HCT116 (cell line): Measurements from ENCODE around the gene ICA1. TPM values are rescaled to one million over a fixed set of nuclear protein-coding genes. Genes with fewer than 3 reads are reported as not detected.

Experiments used
- ATAC-seq: fragments of 200-7000 bp; cut with Tn5 transposase; 2 replicates; pipeline ENCODE4 v1.9.1; 2020; ENCODE audit warnings: mild to moderate bottlenecking, moderate library complexity
- BruUV-seq: library from RNA; stranded (reverse); fragments of 400-500 nt; replicated peaks from 2 replicates; lab custom pipeline; 2021; lab: Mats Ljungman, UMichigan
- CTCF ChIA-PET: fragments of 300-600 bp; sonication (Branson Sonifier 250); formaldehyde crosslinking; loops from one replicate; lab custom pipeline; 2021; ENCODE audit warnings: antibody characterized with exemption; lab: Charles Lee
- POLR2A ChIA-PET: fragments of 300-600, 350-600 bp; sonication (Branson Sonifier 250); formaldehyde crosslinking; loops from one replicate; lab custom pipeline; 2021; ENCODE audit warnings: antibody characterized with exemption; lab: Charles Lee
- RAD21 ChIA-PET, 2 experiments: fragments of 300-600 bp; sonication (Branson Sonifier 250); formaldehyde crosslinking; loops; one replicate each; lab custom pipeline; 2023; ENCODE audit warnings: low total read pairs in 2 of 2; ENCODE audit not compliant: uncharacterized antibody in 2 of 2, unreplicated experiment in 2 of 2, low non-redundant PET in 1 of 2; lab: Charles Lee
- DNase-seq: peaks from one replicate; pipeline ENCODE4 v3.0.0-alpha.2; 2010; ENCODE audit warnings: low read depth, low spot score
- H2AFZ ChIP-seq: fragments of 200-600 bp; shearing (Covaris generic), sonication (generic); 2 replicates; pipeline ENCODE4 v1.6.1; 2017; ENCODE audit warnings: low read depth, mixed run types, mixed read lengths, antibody characterized with exemption, low read length; ENCODE audit not compliant: poor library complexity, severe bottlenecking
- H3K27ac ChIP-seq: 2 replicates; pipeline ENCODE4 v1.5.1; 2012; ENCODE audit warnings: low read depth, low read length
- H3K27me3 ChIP-seq: fragments of 200-600 bp; sonication (generic); 2 replicates; pipeline ENCODE4 v1.6.1; 2016; ENCODE audit warnings: mixed run types, low read length, mixed read lengths; ENCODE audit not compliant: insufficient read depth
- H3K36me3 ChIP-seq, 2 experiments: fragments of 200-500 bp in 1 of 2; fragments of 200-600 bp in 1 of 2; sonication (Bioruptor generic) in 1 of 2; sonication (generic) in 1 of 2; 2 replicates each; pipeline versions ENCODE4 v1.5.1 to v1.6.1; 2014 to 2016; ENCODE audit warnings: low read length in 2 of 2, inconsistent platforms in 1 of 2, mixed read lengths in 1 of 2, mixed run types in 1 of 2; ENCODE audit not compliant: insufficient read depth in 2 of 2, control insufficient read depth in 1 of 2
- H3K4me1 ChIP-seq, 2 experiments: fragments of 200-600 bp in 1 of 2; sonication (generic) in 1 of 2; 2 replicates each; pipeline versions ENCODE4 v1.5.1 to v1.6.1; 2012 to 2017; ENCODE audit warnings: low read length in 2 of 2, inconsistent platforms in 1 of 2, mild to moderate bottlenecking in 1 of 2, mixed read lengths in 1 of 2, mixed run types in 1 of 2, moderate library complexity in 1 of 2; ENCODE audit not compliant: insufficient read depth in 2 of 2, control insufficient read depth in 1 of 2
- H3K4me2 ChIP-seq: fragments of 200-600 bp; sonication (generic); 2 replicates; pipeline ENCODE4 v1.6.1; 2017; ENCODE audit warnings: mixed run types, low read length, mixed read lengths
- H3K4me3 ChIP-seq, 2 experiments: fragments of 200-600 bp in 1 of 2; sonication (generic) in 1 of 2; replicated peaks in 1 of 2; 2 replicates each; pipeline ENCODE4 v1.5.1; 2011 to 2016; ENCODE audit warnings: low read length in 2 of 2, control low read depth in 1 of 2, low read depth in 1 of 2, mild to moderate bottlenecking in 1 of 2, mixed read lengths in 1 of 2, mixed run types in 1 of 2
- H3K79me2 ChIP-seq: fragments of 200-600 bp; sonication (generic); 2 replicates; pipeline ENCODE4 v1.6.1; 2017; ENCODE audit warnings: mild to moderate bottlenecking, mixed run types, low read length, moderate library complexity, mixed read lengths; ENCODE audit not compliant: insufficient read depth
- H3K9ac ChIP-seq: fragments of 200-600 bp; sonication (generic); 2 replicates; pipeline ENCODE4 v1.6.1; 2016; ENCODE audit warnings: low read length, mixed read lengths
- H3K9me2 ChIP-seq: fragments of 200-600 bp; sonication (generic), shearing (Covaris generic); 2 replicates; pipeline ENCODE4 v1.6.1; 2017; ENCODE audit warnings: mixed run types, mild to moderate bottlenecking, moderate library complexity; ENCODE audit not compliant: insufficient read depth
- H3K9me3 ChIP-seq, 2 experiments: fragments of 200-500 bp in 1 of 2; fragments of 200-600 bp in 1 of 2; sonication (Bioruptor generic) in 1 of 2; sonication (generic) in 1 of 2; 2 replicates each; pipeline ENCODE4 v1.6.1; 2014 to 2017; ENCODE audit warnings: low read length in 2 of 2, mixed read lengths in 2 of 2, inconsistent platforms in 1 of 2, low read depth in 1 of 2, mild to moderate bottlenecking in 1 of 2, mixed run types in 1 of 2, moderate library complexity in 1 of 2; ENCODE audit not compliant: control insufficient read depth in 1 of 2, insufficient read depth in 1 of 2
- H4K20me1 ChIP-seq: fragments of 200-600 bp; sonication (generic), shearing (Covaris generic); 2 replicates; pipeline ENCODE4 v1.6.1; 2017; ENCODE audit warnings: mixed run types, mild to moderate bottlenecking, moderate library complexity; ENCODE audit not compliant: insufficient read depth
- CBX3 ChIP-seq: IDR thresholded peaks from 2 replicates; pipeline ENCODE4 v1.6.1; 2012; ENCODE audit warnings: low read depth
- CEBPB ChIP-seq: IDR thresholded peaks from 2 replicates; pipeline ENCODE4 v1.6.1; 2012; ENCODE audit warnings: low read depth
- EGR1 ChIP-seq: IDR thresholded peaks from 2 replicates; pipeline ENCODE4 v1.6.1; 2012; ENCODE audit warnings: low read depth
- ELF1 ChIP-seq: IDR thresholded peaks from 2 replicates; pipeline ENCODE4 v1.6.1; 2012; ENCODE audit warnings: low read depth, borderline replicate concordance
- EZH2 ChIP-seq: fragments of 200-600 bp; sonication (generic); IDR thresholded peaks from 2 replicates; pipeline ENCODE4 v1.6.1; 2017; ENCODE audit warnings: antibody characterized with exemption, mixed run types
- FOSL1 ChIP-seq: IDR thresholded peaks from 2 replicates; pipeline ENCODE4 v1.6.1; 2012; ENCODE audit warnings: low read depth
- JUND ChIP-seq: IDR thresholded peaks from 2 replicates; pipeline ENCODE4 v1.6.1; 2012
- POLR2A ChIP-seq: IDR thresholded peaks from 2 replicates; pipeline ENCODE4 v1.7.0; 2011; ENCODE audit warnings: borderline replicate concordance; ENCODE audit not compliant: insufficient read depth, insufficient read length; ENCODE audit errors: extremely low read depth
- POLR2AphosphoS5 ChIP-seq: IDR thresholded peaks from 2 replicates; pipeline ENCODE4 v1.6.1; 2011; ENCODE audit warnings: mild to moderate bottlenecking, low read depth, low read length, moderate library complexity
- SP1 ChIP-seq: IDR thresholded peaks from 2 replicates; pipeline ENCODE4 v1.6.1; 2012; ENCODE audit warnings: low read depth
- SRF ChIP-seq: IDR thresholded peaks from 2 replicates; pipeline ENCODE4 v1.6.1; 2012; ENCODE audit warnings: low read depth
- TCF7L2 ChIP-seq: IDR thresholded peaks from 2 replicates; pipeline ENCODE4 v1.7.0; 2011; ENCODE audit warnings: borderline replicate concordance, inconsistent platforms; ENCODE audit not compliant: insufficient read depth, insufficient read length; ENCODE audit errors: extremely low read depth
- ZBTB33 ChIP-seq: IDR thresholded peaks from 2 replicates; pipeline ENCODE4 v1.6.1; 2011; ENCODE audit warnings: mild to moderate bottlenecking, low read length, moderate library complexity; ENCODE audit not compliant: insufficient replicate concordance; ENCODE audit errors: extremely low read depth
- ZFX ChIP-seq: fragments of 450-650 bp; IDR thresholded peaks from 2 replicates; pipeline ENCODE4 v1.6.1; 2017
- ZNF274 ChIP-seq: fragments of 200-500 bp; sonication (Bioruptor generic); IDR thresholded peaks from 2 replicates; pipeline ENCODE4 v1.6.1; 2014; ENCODE audit warnings: mild to moderate bottlenecking, low read depth, low read length, inconsistent platforms
- intact Hi-C: fragments of 100-400 bp; cut with micrococcal nuclease; formaldehyde crosslinking; loops from 2 replicates; pipeline ENCODE4 v1.10.0; 2022
- total RNA-seq: library from RNA; stranded (reverse); gene quantifications from one replicate; pipeline ENCODE4 v1.2.1, GENCODE V29; 2021; ENCODE audit not compliant: unreplicated experiment
- TF ChIP-seq, protein P1 (sequence below): IDR thresholded peaks from 2 replicates; pipeline ENCODE4 v1.6.1; 2012; ENCODE audit warnings: low read depth
- TF ChIP-seq, protein P2 (sequence below): IDR thresholded peaks from 2 replicates; pipeline ENCODE4 v1.6.1; 2012

The ICA1 gene
- total RNA-seq, 1 experiment from 2014 or later = 16.4 TPM

- Histone ChIP-seq H3K79me2 (no peaks in the 10 kb centered on the region), H3K4me3 (no peak overlapping the region), H3K9ac (no peak overlapping the region), H2AFZ (no peak overlapping the region), H3K4me2 (no peak overlapping the region), H3K9me2 (no peaks in the 10 kb centered on the region), H3K9me3 (no peaks in the 10 kb centered on the region), H3K27me3 (no peaks in the 10 kb centered on the region), H3K4me1 (no peaks in the 10 kb centered on the region), H4K20me1 (no peaks in the 10 kb centered on the region), H3K27ac (no peak overlapping the region), H3K36me3 (no peaks in the 10 kb centered on the region)
- ChIA-PET POLR2A (no interaction called here), CTCF (interaction anchor here (0.8 to 1.3 kb wide), 5 partner anchors 16 to 595 kb away, joined by 4 to 13 read pairs (median 4); no protein-coding TSS in a partner anchor), RAD21 (no interaction called here)
- BruUV-seq = no TSS peak
- DNase-seq (no peak), ATAC-seq (no peak)
- intact Hi-C loops = loop anchor here (5.0 kb wide), 1 partner anchor 507 kb away; no protein-coding TSS in a partner anchor
- TF ChIP-seq, protein P1, sequence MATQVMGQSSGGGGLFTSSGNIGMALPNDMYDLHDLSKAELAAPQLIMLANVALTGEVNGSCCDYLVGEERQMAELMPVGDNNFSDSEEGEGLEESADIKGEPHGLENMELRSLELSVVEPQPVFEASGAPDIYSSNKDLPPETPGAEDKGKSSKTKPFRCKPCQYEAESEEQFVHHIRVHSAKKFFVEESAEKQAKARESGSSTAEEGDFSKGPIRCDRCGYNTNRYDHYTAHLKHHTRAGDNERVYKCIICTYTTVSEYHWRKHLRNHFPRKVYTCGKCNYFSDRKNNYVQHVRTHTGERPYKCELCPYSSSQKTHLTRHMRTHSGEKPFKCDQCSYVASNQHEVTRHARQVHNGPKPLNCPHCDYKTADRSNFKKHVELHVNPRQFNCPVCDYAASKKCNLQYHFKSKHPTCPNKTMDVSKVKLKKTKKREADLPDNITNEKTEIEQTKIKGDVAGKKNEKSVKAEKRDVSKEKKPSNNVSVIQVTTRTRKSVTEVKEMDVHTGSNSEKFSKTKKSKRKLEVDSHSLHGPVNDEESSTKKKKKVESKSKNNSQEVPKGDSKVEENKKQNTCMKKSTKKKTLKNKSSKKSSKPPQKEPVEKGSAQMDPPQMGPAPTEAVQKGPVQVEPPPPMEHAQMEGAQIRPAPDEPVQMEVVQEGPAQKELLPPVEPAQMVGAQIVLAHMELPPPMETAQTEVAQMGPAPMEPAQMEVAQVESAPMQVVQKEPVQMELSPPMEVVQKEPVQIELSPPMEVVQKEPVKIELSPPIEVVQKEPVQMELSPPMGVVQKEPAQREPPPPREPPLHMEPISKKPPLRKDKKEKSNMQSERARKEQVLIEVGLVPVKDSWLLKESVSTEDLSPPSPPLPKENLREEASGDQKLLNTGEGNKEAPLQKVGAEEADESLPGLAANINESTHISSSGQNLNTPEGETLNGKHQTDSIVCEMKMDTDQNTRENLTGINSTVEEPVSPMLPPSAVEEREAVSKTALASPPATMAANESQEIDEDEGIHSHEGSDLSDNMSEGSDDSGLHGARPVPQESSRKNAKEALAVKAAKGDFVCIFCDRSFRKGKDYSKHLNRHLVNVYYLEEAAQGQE = no peak
- TF ChIP-seq ZFX (no peak), TCF7L2 (no peak), FOSL1 (no peak), SRF (no peak), SP1 (no peak), CEBPB (no peak), ELF1 (no peak), EZH2 (no peak), ZNF274 (no peak), JUND (no peak), ZBTB33 (no peak), POLR2AphosphoS5 (no peak), POLR2A (no peak), EGR1 (no peak), CBX3 (no peak)
- TF ChIP-seq, protein P2, sequence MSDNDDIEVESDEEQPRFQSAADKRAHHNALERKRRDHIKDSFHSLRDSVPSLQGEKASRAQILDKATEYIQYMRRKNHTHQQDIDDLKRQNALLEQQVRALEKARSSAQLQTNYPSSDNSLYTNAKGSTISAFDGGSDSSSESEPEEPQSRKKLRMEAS = no peak
Measured at GRCh38 chr7:8189625-8190024, 72.3 kb downstream of the ICA1 start.
